ENCODE results near the gene CSMD2. TPM values are rescaled to one million over a fixed set of nuclear protein-coding genes. Genes with fewer than 3 reads are reported as not detected.

CSMD2 gene
- total and polyA plus RNA-seq, 2 of the 8 experiments (the other 6 are each of a cell fraction or from before 2014, with no cell fraction given): 7.0 to 14.7 TPM

DNA sequence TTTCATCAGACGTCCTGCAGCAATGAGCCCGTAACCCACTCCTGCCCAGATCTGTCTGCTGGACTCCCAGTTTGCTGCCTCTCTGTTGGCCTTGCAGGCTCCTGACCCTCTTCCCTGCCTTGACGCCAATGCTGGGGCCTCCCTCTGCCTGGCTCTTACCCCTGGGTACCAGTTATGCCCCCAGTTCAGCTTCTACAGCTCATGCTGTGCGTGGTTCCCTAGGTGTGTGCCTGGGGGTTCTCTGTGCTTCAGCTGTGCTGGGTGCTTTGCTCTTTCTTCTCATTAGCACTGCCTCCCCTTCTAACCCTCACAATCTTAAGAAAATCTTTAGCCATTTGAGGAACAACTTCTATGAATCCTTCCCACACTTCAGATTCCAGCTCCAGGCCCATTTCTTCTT, 541.2 kb downstream of the CSMD2 start:
- no peaks in the 10 kb centered on the region; the same call in 1 of the 2 replicates for H3K23me2 ChIP-seq (ENCODE audit: low read depth, low read length)
- H3K56ac ChIP-seq (replicated peaks; ENCODE audit: insufficient read length, low read depth, low read length): no peak overlapping the region
- FAIRE-seq: no peak
- no peak overlapping the region for H3K9ac ChIP-seq (replicated peaks in 1 of 4; ENCODE audit: extremely low read depth in 1 of 4, low read depth in 3 of 4, low read length in 3 of 4)
- H3K79me2 ChIP-seq (ENCODE audit: control insufficient read depth in 1 of 2, insufficient read depth in 2 of 2, low read length in 2 of 2): no peaks in the 10 kb centered on the region
- no peak overlapping the region for H2BK20ac ChIP-seq (ENCODE audit: low read length)
- H4K8ac ChIP-seq (ENCODE audit: extremely low read depth, insufficient read depth, low read length): no peak overlapping the region
- no peaks in the 10 kb centered on the region for H3K4me1 ChIP-seq (replicated peaks in 1 of 4; ENCODE audit: control insufficient read depth in 3 of 4, insufficient read depth in 4 of 4, low read length in 3 of 4)
- ChIA-PET CTCF (ENCODE audit: partially characterized antibody) (interaction anchor here (1.2 to 5.9 kb wide), 5 partner anchors 10 to 155 kb away, joined by 3 to 45 read pairs (median 14); no protein-coding TSS in a partner anchor), POLR2A (ENCODE audit: partially characterized antibody) (interaction anchor here (1.4 kb wide), 1 partner anchor 10 kb away, joined by 4 read pairs; no protein-coding TSS in a partner anchor)
- H2BK120ac ChIP-seq (replicated peaks; ENCODE audit: low read depth, low read length): no peak overlapping the region
- H3K27me3 ChIP-seq (replicated peaks in 1 of 4; ENCODE audit: control insufficient read depth in 3 of 4, extremely low read depth in 1 of 4, insufficient read depth in 3 of 4, low read length in 3 of 4): no peaks in the 10 kb centered on the region; a peak in 1 of 7 replicates
- H3K9me3 ChIP-seq (ENCODE audit: insufficient read depth in 2 of 2, low read depth in 1 of 2, low read length in 1 of 2): no peaks in the 10 kb centered on the region
- no peak overlapping the region for H2BK12ac ChIP-seq (ENCODE audit: low read depth, low read length)
- H3K36me3 ChIP-seq (ENCODE audit: control insufficient read depth in 2 of 4, insufficient read depth in 4 of 4, low read length in 3 of 4): peaks cover 0 to 5% (median 0%) of the 10 kb centered on the region in 4 experiments; a peak in 4 of 8 replicates
- H2BK5ac ChIP-seq (ENCODE audit: low read depth, low read length): no peak overlapping the region
- H2BK15ac ChIP-seq (ENCODE audit: low read length): no peak overlapping the region
- TF ChIP-seq TCF12 (IDR thresholded peaks at IDR 0.05; ENCODE audit: low read depth, low read length) (no peak), SIX5 (IDR thresholded peaks at IDR 0.05; ENCODE audit: low read depth, low read length) (no peak), KDM4A (IDR thresholded peaks at IDR 0.05; ENCODE audit: low read depth, low read length, severe bottlenecking) (no peak), GABPA (IDR thresholded peaks at IDR 0.05; ENCODE audit: borderline replicate concordance, insufficient read depth, low read length) (no peak), CTBP2 (IDR thresholded peaks at IDR 0.05; ENCODE audit: borderline replicate concordance, insufficient read depth, insufficient read length, low read length) (no peak), POU5F1 (IDR thresholded peaks at IDR 0.05; ENCODE audit: low read depth, low read length) (no peak), SIRT6 (IDR thresholded peaks at IDR 0.05; ENCODE audit: low read length) (no peak), RAD21 (IDR thresholded peaks at IDR 0.05 in 1 of 2, conservative IDR thresholded peaks at IDR 0.05 in 1 of 2; ENCODE audit: low read depth in 2 of 2, low read length in 2 of 2) (no peak)
- TF ChIP-seq, protein P1, sequence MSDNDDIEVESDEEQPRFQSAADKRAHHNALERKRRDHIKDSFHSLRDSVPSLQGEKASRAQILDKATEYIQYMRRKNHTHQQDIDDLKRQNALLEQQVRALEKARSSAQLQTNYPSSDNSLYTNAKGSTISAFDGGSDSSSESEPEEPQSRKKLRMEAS (IDR thresholded peaks at IDR 0.05): no peak
- no peak overlapping the region for H3K14ac ChIP-seq (ENCODE audit: insufficient read length)
- H4K91ac ChIP-seq (replicated peaks; ENCODE audit: insufficient read length, low read length): no peak overlapping the region
- H3K79me1 ChIP-seq (ENCODE audit: low read depth, low read length): no peaks in the 10 kb centered on the region
- H4K5ac ChIP-seq (ENCODE audit: insufficient read length, low read depth, low read length): no peak overlapping the region
- no peak overlapping the region for H2AFZ ChIP-seq (ENCODE audit: low read length)
- H2AK5ac ChIP-seq (ENCODE audit: low read depth, low read length): no peak overlapping the region
- H3K4me3 ChIP-seq (ENCODE audit: extremely low read depth in 1 of 4, insufficient read depth in 2 of 4, low read depth in 3 of 4, low read length in 4 of 4): no peak overlapping the region
- no peak for DNase-seq (ENCODE audit: low read depth in 1 of 2, low spot score in 2 of 2)
- H3K4ac ChIP-seq (replicated peaks; ENCODE audit: insufficient read length, low read depth, low read length): no peak overlapping the region
- no peaks in the 10 kb centered on the region for H4K20me1 ChIP-seq (replicated peaks in 1 of 2; ENCODE audit: control insufficient read depth in 1 of 2, insufficient read depth in 2 of 2, low read length in 2 of 2)
- H3K27ac ChIP-seq (ENCODE audit: low read depth, low read length): no peak overlapping the region
- WGBS, 2 experiments (ENCODE audit: extremely low coverage in 1 of 2, insufficient coverage in 1 of 2, insufficient read length in 1 of 2, insufficient replicate concordance in 2 of 2, low coverage in 1 of 2, low lambda C conversion rate in 2 of 2, missing lambda C conversion rate in 1 of 2): 84% methylated on average over 4 of the region's 4 CpGs; no CpG with 5 or more reads in 1 of the 2 experiments
- no peak overlapping the region for H3K4me2 ChIP-seq (ENCODE audit: insufficient read depth in 1 of 2, low read depth in 2 of 2, low read length in 2 of 2)
- H3K23ac ChIP-seq (ENCODE audit: insufficient read length): no peak overlapping the region
- no peak overlapping the region for H3K18ac ChIP-seq (ENCODE audit: extremely low read depth, low read length)
